HL-60/S4 treated with phorbol 12-myristate 13-acetate at 8.2 ng/mL for 4 days and 3 days (cell line): ENCODE results near the gene LBHD2.
"Not testable (repeated sequence)": the region's sequence is repeated elsewhere in the genome, so short reads cannot be mapped to it uniquely, and the experiment has no call there.

ENCODE experiments used
- in situ Hi-C: fragments of 300-500 bp; cut with MboI; formaldehyde crosslinking; loops from 2 replicates; pipeline ENCODE4 v1.15.0; 2022; ENCODE audit warnings: low sequenced_read_pairs

Gene LBHD2

GRCh38 chr14:103102689-103103260, 18.8 kb downstream of the LBHD2 start:
- in situ Hi-C loops = no loop called here

GRCh38 chr14:103103461-103104388, 19.7 kb downstream of the LBHD2 start:
- in situ Hi-C loops = no loop called here

GRCh38 chr14:103104389-103104653, 20.3 kb downstream of the LBHD2 start:
- in situ Hi-C loops = no loop called here

GRCh38 chr14:103104654-103105452, 20.8 kb downstream of the LBHD2 start:
- in situ Hi-C loops = no loop called here

GRCh38 chr14:103105580-103106150, 21.7 kb downstream of the LBHD2 start:
- in situ Hi-C loops = no loop called here

- in situ Hi-C loops = no loop called here
These were observed 23.4 kb downstream of the LBHD2 start for GRCh38 chr14:103107455-103107854.

- in situ Hi-C loops = no loop called here
These were observed 24.1 kb downstream of the LBHD2 start for GRCh38 chr14:103107941-103108748.

GRCh38 chr14:103108749-103109207, 24.8 kb downstream of the LBHD2 start:
- in situ Hi-C loops = no loop called here

- in situ Hi-C loops = no loop called here
These were observed 25.8 kb downstream of the LBHD2 start for GRCh38 chr14:103109535-103110441.

GRCh38 chr14:103110681-103111231, 26.7 kb downstream of the LBHD2 start:
- in situ Hi-C loops = no loop called here

- in situ Hi-C loops = no loop called here
These were observed 27.3 kb downstream of the LBHD2 start for GRCh38 chr14:103111232-103111868.

GRCh38 chr14:103112400-103113243, 28.6 kb downstream of the LBHD2 start:
- in situ Hi-C loops = no loop called here

- in situ Hi-C loops = no loop called here
These were observed 29.3 kb downstream of the LBHD2 start for GRCh38 chr14:103113303-103113702.

- in situ Hi-C loops = no loop called here
These were observed 29.8 kb downstream of the LBHD2 start for GRCh38 chr14:103113774-103114173.

- in situ Hi-C loops = not testable (repeated sequence)
These were observed 31.2 kb downstream of the LBHD2 start for GRCh38 chr14:103115086-103115679.

GRCh38 chr14:103115845-103116572, 32.0 kb downstream of the LBHD2 start:
- in situ Hi-C loops = no loop called here

GRCh38 chr14:103116636-103117035, 32.6 kb downstream of the LBHD2 start:
- in situ Hi-C loops = no loop called here
